Prostate gland (tissue), 2 donors: Measurements from ENCODE around the gene MED16.

Source experiments
- POLR2AphosphoS5 ChIP-seq: sonication (generic); formaldehyde crosslinking; IDR thresholded peaks from one replicate; pipeline ENCODE4 v1.6.1; 2017; ENCODE audit warnings: antibody characterized with exemption
- TF ChIP-seq, protein P1 (sequence below), 4 experiments: fragments of 200-600 bp in 2 of 4; fragments of 450-650 bp in 2 of 4; sonication (generic) in 2 of 4; IDR thresholded peaks; 1 replicate in 3 of 4; 2 replicates in 1 of 4; pipeline ENCODE4 v1.5.1; 2016 to 2019; ENCODE audit warnings: antibody characterized with exemption in 4 of 4, mild to moderate bottlenecking in 2 of 4, moderate library complexity in 2 of 4

DNA sequence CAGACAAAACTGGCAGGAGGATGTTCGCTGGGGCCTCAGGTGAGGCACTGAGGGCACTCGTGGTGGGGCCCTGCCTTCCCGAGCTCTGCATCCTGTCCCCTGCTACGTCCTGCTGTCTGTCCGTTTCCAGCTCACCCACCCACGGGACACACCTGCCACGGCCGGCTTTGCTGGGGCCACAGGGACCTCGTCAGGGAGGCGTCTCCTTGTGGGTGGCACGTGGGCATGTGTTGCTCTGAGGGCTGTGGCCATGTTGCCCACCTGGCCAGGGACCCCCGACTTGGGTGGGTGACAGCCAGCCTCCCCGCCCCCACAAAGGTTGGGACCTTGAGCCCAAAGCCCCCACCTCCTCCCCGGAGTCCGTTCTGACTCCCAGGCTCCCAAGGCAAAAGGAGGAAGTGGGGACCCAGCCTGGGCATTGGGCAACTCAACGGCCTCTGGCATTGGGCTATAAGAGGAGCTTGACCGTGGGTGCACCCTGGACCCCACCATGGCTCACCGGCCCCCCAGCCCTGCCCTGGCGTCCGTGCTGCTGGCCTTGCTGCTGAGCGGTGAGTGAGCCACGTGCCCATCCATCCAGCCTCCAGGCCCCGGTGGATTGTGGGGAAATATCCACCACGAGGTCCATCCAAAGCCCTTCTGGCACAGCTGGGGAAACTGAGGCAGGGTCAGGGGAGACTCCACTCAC lies 52.3 kb downstream of the MED16 start, which contains the start of gene PRTN3:
- TF ChIP-seq, protein P1, sequence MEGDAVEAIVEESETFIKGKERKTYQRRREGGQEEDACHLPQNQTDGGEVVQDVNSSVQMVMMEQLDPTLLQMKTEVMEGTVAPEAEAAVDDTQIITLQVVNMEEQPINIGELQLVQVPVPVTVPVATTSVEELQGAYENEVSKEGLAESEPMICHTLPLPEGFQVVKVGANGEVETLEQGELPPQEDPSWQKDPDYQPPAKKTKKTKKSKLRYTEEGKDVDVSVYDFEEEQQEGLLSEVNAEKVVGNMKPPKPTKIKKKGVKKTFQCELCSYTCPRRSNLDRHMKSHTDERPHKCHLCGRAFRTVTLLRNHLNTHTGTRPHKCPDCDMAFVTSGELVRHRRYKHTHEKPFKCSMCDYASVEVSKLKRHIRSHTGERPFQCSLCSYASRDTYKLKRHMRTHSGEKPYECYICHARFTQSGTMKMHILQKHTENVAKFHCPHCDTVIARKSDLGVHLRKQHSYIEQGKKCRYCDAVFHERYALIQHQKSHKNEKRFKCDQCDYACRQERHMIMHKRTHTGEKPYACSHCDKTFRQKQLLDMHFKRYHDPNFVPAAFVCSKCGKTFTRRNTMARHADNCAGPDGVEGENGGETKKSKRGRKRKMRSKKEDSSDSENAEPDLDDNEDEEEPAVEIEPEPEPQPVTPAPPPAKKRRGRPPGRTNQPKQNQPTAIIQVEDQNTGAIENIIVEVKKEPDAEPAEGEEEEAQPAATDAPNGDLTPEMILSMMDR (IDR thresholded peaks at IDR 0.05), result no peak
- no peak for TF ChIP-seq POLR2AphosphoS5
